Caco-2 (cell line): Measurements from ENCODE around the gene VSIR. TPM values are rescaled to one million over a fixed set of nuclear protein-coding genes. Genes with fewer than 3 reads are reported as not detected.

Experiments
- BruUV-seq: library from RNA; stranded (reverse); fragments of 400-500 nt; replicated peaks from 2 replicates; lab custom pipeline; 2021; lab: Mats Ljungman, UMichigan
- CTCF ChIA-PET: fragments of 300-600 bp; sonication (Branson Sonifier 250); formaldehyde crosslinking; loops from one replicate; lab custom pipeline; 2022; ENCODE audit warnings: antibody characterized with exemption; lab: Charles Lee
- POLR2A ChIA-PET: fragments of 300-600 bp; sonication (Branson Sonifier 250); formaldehyde crosslinking; loops from one replicate; lab custom pipeline; 2022; ENCODE audit warnings: antibody characterized with exemption; lab: Charles Lee
- DNase-seq, 2 experiments: peaks; one replicate each; pipeline versions ENCODE4 v3.0.0 to v3.0.0-alpha.2; 2020 to 2022
- H3K27me3 ChIP-seq: replicated peaks from 2 replicates; pipeline ENCODE4 v1.6.0; 2011; ENCODE audit warnings: low read length; ENCODE audit not compliant: control insufficient read depth, insufficient read depth
- H3K36me3 ChIP-seq: 2 replicates; pipeline ENCODE4 v1.5.1; 2011; ENCODE audit warnings: low read length; ENCODE audit not compliant: control insufficient read depth, insufficient read depth
- H3K4me1 ChIP-seq: fragments of 250-450 bp; sonication (Bioruptor Pico); 2 replicates; pipeline ENCODE4 v1.5.1; 2020; ENCODE audit warnings: mild to moderate bottlenecking
- H3K4me3 ChIP-seq: 2 replicates; pipeline ENCODE4 v1.5.1; 2011; ENCODE audit warnings: low read depth, mild to moderate bottlenecking, control low read depth, low read length
- H3K9me3 ChIP-seq: fragments of 250-450 bp; sonication (Bioruptor Pico); 2 replicates; pipeline ENCODE4 v1.5.1; 2020; ENCODE audit warnings: mild to moderate bottlenecking, moderate library complexity
- H3K27ac Mint-ChIP-seq: one replicate; pipeline ENCODE4 v1.8.0; 2022; ENCODE audit warnings: mixed read lengths; ENCODE audit not compliant: unreplicated experiment
- H3K27me3 Mint-ChIP-seq: one replicate; pipeline ENCODE4 v1.8.0; 2022; ENCODE audit warnings: mixed read lengths; ENCODE audit not compliant: insufficient read depth, unreplicated experiment
- H3K36me3 Mint-ChIP-seq: one replicate; pipeline ENCODE4 v1.8.0; 2022; ENCODE audit warnings: mild to moderate bottlenecking, mixed read lengths; ENCODE audit not compliant: insufficient read depth, unreplicated experiment
- H3K4me1 Mint-ChIP-seq: one replicate; pipeline ENCODE4 v1.8.0; 2022; ENCODE audit warnings: low read depth, mixed read lengths; ENCODE audit not compliant: unreplicated experiment
- H3K4me3 Mint-ChIP-seq: one replicate; pipeline ENCODE4 v1.8.0; 2022; ENCODE audit warnings: mild to moderate bottlenecking, moderate library complexity, mixed read lengths; ENCODE audit not compliant: unreplicated experiment
- H3K9me3 Mint-ChIP-seq: one replicate; pipeline ENCODE4 v1.8.0; 2022; ENCODE audit warnings: mixed read lengths; ENCODE audit not compliant: unreplicated experiment
- CTCF ChIP-seq, 2 experiments: fragments of 200-600 bp in 1 of 2; IDR thresholded peaks; 1 replicate in 1 of 2; 2 replicates in 1 of 2; pipeline versions ENCODE4 v1.5.1 to v1.8.0; 2011 to 2022; ENCODE audit warnings: antibody characterized with exemption in 1 of 2, control low read depth in 1 of 2, inconsistent platforms in 1 of 2, low read depth in 1 of 2, low read length in 1 of 2, mild to moderate bottlenecking in 1 of 2, moderate library complexity in 1 of 2; ENCODE audit not compliant: insufficient read depth in 1 of 2, severe bottlenecking in 1 of 2, unreplicated experiment in 1 of 2
- intact Hi-C: fragments of 100-400 bp; cut with micrococcal nuclease; formaldehyde crosslinking; loops from one replicate; pipeline ENCODE4 v1.10.0; 2022; ENCODE audit not compliant: unreplicated experiment
- total RNA-seq: library from RNA; stranded (reverse); gene quantifications from 2 replicates; pipeline ENCODE4 v1.2.3, GENCODE V29; 2022

The VSIR gene
- total RNA-seq, 1 experiment from 2014 or later = 44.0 TPM

- BruUV-seq = no TSS peak
- H3K9me3 Mint-ChIP-seq = no peaks in the 10 kb centered on the region
- Histone ChIP-seq H3K4me3 (no peak overlapping the region), H3K9me3 (no peaks in the 10 kb centered on the region), H3K27me3 (no peaks in the 10 kb centered on the region), H3K4me1 (peaks cover 10% of the 10 kb centered on the region), H3K36me3 (no peaks in the 10 kb centered on the region)
- DNase-seq = no peak
- H3K27ac Mint-ChIP-seq = no peak overlapping the region
- intact Hi-C loops = loop anchor here (5.0 kb wide), 1 partner anchor 61 kb away; the partner anchor contains the start of gene VSIR
- H3K36me3 Mint-ChIP-seq = no peaks in the 10 kb centered on the region
- ChIA-PET POLR2A (no interaction called here), CTCF (interaction anchor here (0.6 to 0.7 kb wide), 2 partner anchors 228 to 326 kb away, joined by 3 read pairs; no protein-coding TSS in a partner anchor)
- no peaks in the 10 kb centered on the region for H3K27me3 Mint-ChIP-seq
- no peaks in the 10 kb centered on the region for H3K4me1 Mint-ChIP-seq
- no peak overlapping the region for H3K4me3 Mint-ChIP-seq
- no peak for TF ChIP-seq CTCF (IDR thresholded peaks at IDR 0.05; ENCODE audit: insufficient read depth in 1 of 2, low read depth in 1 of 2, low read length in 1 of 2, severe bottlenecking in 1 of 2, unreplicated experiment in 1 of 2)
These were observed 62.2 kb downstream of the VSIR start for GRCh38 chr10:71711052-71711623.

GRCh38 chr10:71710519-71710918 lies 62.8 kb downstream of the VSIR start:
- no peaks in the 10 kb centered on the region for H3K36me3 ChIP-seq
- Mint-ChIP-seq H3K9me3 (no peaks in the 10 kb centered on the region), H3K27ac (no peak overlapping the region), H3K4me3 (no peak overlapping the region), H3K36me3 (no peaks in the 10 kb centered on the region), H3K27me3 (no peaks in the 10 kb centered on the region), H3K4me1 (no peaks in the 10 kb centered on the region)
- no peak for DNase-seq
- H3K9me3 ChIP-seq = no peaks in the 10 kb centered on the region
- ChIA-PET CTCF (no interaction called here), POLR2A (no interaction called here)
- intact Hi-C loops = loop anchor here (5.0 kb wide), 1 partner anchor 62 kb away; the partner anchor contains the start of gene VSIR
- H3K27me3 ChIP-seq = no peaks in the 10 kb centered on the region
- peaks cover 10% of the 10 kb centered on the region for H3K4me1 ChIP-seq
- no peak for TF ChIP-seq CTCF (IDR thresholded peaks at IDR 0.05; ENCODE audit: insufficient read depth in 1 of 2, low read depth in 1 of 2, low read length in 1 of 2, severe bottlenecking in 1 of 2, unreplicated experiment in 1 of 2)
- no peak overlapping the region for H3K4me3 ChIP-seq
- no TSS peak for BruUV-seq

DNA sequence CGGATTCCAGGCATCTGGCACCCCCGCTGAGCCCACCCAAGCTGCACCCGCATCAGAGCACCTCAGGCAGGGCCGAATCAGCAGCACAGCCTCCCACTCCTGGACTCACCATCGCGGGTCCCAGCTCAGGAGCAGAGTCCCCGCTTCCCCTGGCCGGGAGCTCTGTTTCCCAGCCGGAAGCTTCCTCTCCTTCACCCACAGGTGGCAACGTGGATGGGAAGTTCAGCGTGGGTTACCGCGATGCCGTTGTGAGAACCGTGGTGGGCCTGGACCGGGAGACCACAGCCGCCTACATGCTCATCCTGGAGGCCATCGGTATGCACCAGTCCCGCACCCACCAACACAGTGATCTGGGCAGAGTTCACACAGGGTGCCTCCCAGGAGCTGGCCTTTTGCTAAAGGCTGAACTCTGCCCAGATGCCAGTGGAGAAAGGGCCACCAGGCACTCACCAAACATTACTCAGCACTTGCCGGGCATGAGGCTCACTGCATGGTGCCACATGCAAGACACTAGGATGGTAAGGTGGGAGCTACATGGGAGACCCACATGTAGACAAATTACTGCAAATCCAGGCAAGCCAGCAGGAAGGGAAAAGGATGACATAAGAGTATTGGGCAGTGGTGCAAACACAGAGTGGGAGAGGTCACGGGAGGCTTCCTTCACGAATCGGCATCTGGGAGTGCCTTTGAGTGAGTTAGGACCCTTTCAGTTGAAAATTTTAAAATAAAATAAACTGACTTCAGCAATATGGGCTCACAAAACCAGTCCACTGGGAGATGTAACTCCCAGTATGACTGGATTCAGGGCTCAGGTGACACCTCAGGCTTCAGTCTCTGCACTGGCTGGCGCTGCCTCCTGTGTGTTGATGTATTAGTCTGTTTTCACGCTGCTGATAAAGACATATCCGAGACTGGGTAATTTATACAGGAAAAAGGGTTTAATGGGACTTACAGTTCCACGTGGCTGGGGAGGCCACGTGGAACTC lies 64.1 kb downstream of the VSIR start:
- no TSS peak for BruUV-seq
- ChIA-PET POLR2A (interaction anchor here (0.5 kb wide), 1 partner anchor 28 kb away, joined by 3 read pairs; no protein-coding TSS in a partner anchor), CTCF (interaction anchor here (0.7 to 4.8 kb wide), 17 partner anchors 11 to 399 kb away, joined by 3 to 56 read pairs (median 5); partner anchors contain the start of genes C10orf105, PSAP, SLC29A3 and VSIR)
- Histone ChIP-seq H3K36me3 (no peaks in the 10 kb centered on the region), H3K27me3 (no peaks in the 10 kb centered on the region), H3K9me3 (no peaks in the 10 kb centered on the region), H3K4me1 (peaks cover 9% of the 10 kb centered on the region), H3K4me3 (no peak overlapping the region)
- no peak for DNase-seq
- H3K27me3 Mint-ChIP-seq = no peaks in the 10 kb centered on the region
- no peaks in the 10 kb centered on the region for H3K36me3 Mint-ChIP-seq
- H3K27ac Mint-ChIP-seq = no peak overlapping the region
- intact Hi-C loops = loop anchor here (1.0 to 5.0 kb wide), 4 partner anchors 103 to 395 kb away; no protein-coding TSS in a partner anchor
- H3K4me1 Mint-ChIP-seq = no peaks in the 10 kb centered on the region
- no peak overlapping the region for H3K4me3 Mint-ChIP-seq
- H3K9me3 Mint-ChIP-seq = no peaks in the 10 kb centered on the region
- TF ChIP-seq CTCF (IDR thresholded peaks at IDR 0.05; ENCODE audit: insufficient read depth in 1 of 2, low read depth in 1 of 2, low read length in 1 of 2, severe bottlenecking in 1 of 2, unreplicated experiment in 1 of 2) = no peak
